ENCODE data around the gene ZBED5. TPM values are rescaled to one million over a fixed set of nuclear protein-coding genes. Genes with fewer than 3 reads are reported as not detected.
"Not testable (repeated sequence)": the region's sequence is repeated elsewhere in the genome, so short reads cannot be mapped to it uniquely, and the experiment has no call there.

The ZBED5 gene
- polyA plus RNA-seq, 3 donors = 8.1 to 45.8 (median 10.3) TPM

DNA sequence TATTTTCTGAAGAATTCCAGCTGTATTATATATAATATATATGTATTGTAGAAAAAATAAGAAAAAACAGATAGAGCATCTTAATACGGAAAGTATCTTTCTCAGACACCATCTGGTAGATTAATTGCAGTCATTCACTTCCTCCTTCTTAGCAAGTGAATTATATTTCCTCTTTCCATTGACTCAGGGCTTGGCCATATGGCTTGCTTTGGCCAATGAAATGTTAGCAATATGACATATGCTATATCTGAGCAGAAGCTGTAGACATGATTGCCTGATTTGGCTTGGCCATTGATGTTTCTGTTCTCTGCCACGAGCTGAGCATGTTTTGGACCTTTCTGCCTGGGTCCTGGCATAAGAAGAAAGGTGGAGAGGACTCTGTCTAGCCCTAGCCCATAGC, 34.4 kb upstream of the ZBED5 start:
- intact Hi-C loops (cut with micrococcal nuclease) = no loop called here
- Histone ChIP-seq H3K27ac (ENCODE audit: low read depth in 1 of 2, low read length in 2 of 2) (peak overlapping the region in 1 of 2 donors; percentile 44), H3K27me3 (ENCODE audit: control insufficient read depth in 2 of 2, insufficient read depth in 2 of 2, low read length in 2 of 2) (no peaks in the 10 kb centered on the region), H3K4me2 (replicated peaks; ENCODE audit: extremely low read depth, low read length, poor library complexity, severe bottlenecking) (no peak overlapping the region), H3K36me3 (replicated peaks in 1 of 2; ENCODE audit: control insufficient read depth in 1 of 2, insufficient read depth in 2 of 2, low read length in 2 of 2) (no peaks in the 10 kb centered on the region), H3K9ac (ENCODE audit: insufficient read depth, low read length, poor library complexity, severe bottlenecking) (no peak overlapping the region), H2AFZ (ENCODE audit: insufficient read depth, low read depth, low read length, poor library complexity, severe bottlenecking) (peak overlapping the region; percentile 37), H3K4me3 (replicated peaks in 1 of 3; ENCODE audit: low read depth in 2 of 3, low read length in 3 of 3) (no peak overlapping the region), H3K9me3 (replicated peaks in 1 of 2; ENCODE audit: control insufficient read depth in 1 of 2, insufficient read depth in 1 of 2, low read length in 2 of 2) (peaks cover 0 to 4% of the 10 kb centered on the region in 2 donors), H3K79me2 (ENCODE audit: insufficient read depth, low read length) (no peaks in the 10 kb centered on the region), H4K20me1 (ENCODE audit: insufficient read depth, low read length) (no peaks in the 10 kb centered on the region), H3K4me1 (ENCODE audit: control insufficient read depth in 1 of 2, insufficient read depth in 2 of 2, low read length in 2 of 2) (peaks cover 2 to 8% of the 10 kb centered on the region in 2 donors)
- WGBS (ENCODE audit: insufficient coverage) = 43% methylated on average over 1 of the region's 2 CpGs
- H3K36me3 Mint-ChIP-seq = peaks cover 6 to 8% of the 10 kb centered on the region in 2 donors
- peak overlapping the region; percentile 76 to 91 (median 85) for H3K27ac Mint-ChIP-seq
- H3K4me1 Mint-ChIP-seq = peaks cover 14% of the 10 kb centered on the region
- no peak overlapping the region for H3K4me3 Mint-ChIP-seq
- TF ChIP-seq, protein P1, sequence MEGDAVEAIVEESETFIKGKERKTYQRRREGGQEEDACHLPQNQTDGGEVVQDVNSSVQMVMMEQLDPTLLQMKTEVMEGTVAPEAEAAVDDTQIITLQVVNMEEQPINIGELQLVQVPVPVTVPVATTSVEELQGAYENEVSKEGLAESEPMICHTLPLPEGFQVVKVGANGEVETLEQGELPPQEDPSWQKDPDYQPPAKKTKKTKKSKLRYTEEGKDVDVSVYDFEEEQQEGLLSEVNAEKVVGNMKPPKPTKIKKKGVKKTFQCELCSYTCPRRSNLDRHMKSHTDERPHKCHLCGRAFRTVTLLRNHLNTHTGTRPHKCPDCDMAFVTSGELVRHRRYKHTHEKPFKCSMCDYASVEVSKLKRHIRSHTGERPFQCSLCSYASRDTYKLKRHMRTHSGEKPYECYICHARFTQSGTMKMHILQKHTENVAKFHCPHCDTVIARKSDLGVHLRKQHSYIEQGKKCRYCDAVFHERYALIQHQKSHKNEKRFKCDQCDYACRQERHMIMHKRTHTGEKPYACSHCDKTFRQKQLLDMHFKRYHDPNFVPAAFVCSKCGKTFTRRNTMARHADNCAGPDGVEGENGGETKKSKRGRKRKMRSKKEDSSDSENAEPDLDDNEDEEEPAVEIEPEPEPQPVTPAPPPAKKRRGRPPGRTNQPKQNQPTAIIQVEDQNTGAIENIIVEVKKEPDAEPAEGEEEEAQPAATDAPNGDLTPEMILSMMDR (IDR thresholded peaks at IDR 0.05) = no peak
- DNase-seq = peak; percentile 72 to 88 (median 84)
- H3K9me3 Mint-ChIP-seq = peaks cover 6 to 23% (median 18%) of the 10 kb centered on the region in 7 donors
- peaks cover 0 to 2% (median 2%) of the 10 kb centered on the region in 3 donors for H3K27me3 Mint-ChIP-seq (ENCODE audit: low read depth in 3 of 3)

DNA sequence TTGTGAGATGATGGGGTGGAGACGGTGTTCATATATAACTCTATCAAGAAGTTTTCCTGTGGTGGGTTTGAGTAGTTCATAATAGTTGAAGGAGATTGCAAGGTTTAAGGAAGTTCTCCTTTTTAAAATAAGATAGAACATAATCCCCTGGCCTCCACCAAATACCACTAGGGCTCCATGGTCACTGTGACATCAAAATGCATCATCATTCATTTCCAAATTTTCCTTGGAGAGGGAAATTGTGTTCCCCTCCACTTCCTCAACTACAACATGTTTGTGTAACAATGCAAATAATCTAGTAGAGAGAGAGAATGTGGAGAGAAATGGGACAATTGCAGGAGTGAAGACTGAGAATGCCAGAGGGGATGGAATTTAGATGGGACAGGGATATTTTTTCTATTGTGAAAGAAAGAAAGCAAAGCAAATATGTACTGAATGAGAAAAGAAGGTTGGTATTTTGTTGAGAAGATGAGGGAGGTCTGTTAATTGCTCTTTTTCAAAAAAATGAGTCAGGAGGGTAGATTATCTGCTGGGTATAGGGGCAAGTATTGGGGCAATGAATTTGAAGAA, 33.4 kb upstream of the ZBED5 start:
- TF ChIP-seq, protein P1 (IDR thresholded peaks at IDR 0.05) = no peak
- Histone ChIP-seq H3K79me2 (ENCODE audit: insufficient read depth, low read length) (no peaks in the 10 kb centered on the region), H2AFZ (ENCODE audit: insufficient read depth, low read depth, low read length, poor library complexity, severe bottlenecking) (no peak overlapping the region), H3K9me3 (replicated peaks in 1 of 2; ENCODE audit: control insufficient read depth in 1 of 2, insufficient read depth in 1 of 2, low read length in 2 of 2) (peaks cover 0 to 4% of the 10 kb centered on the region in 2 donors), H3K4me1 (ENCODE audit: control insufficient read depth in 1 of 2, insufficient read depth in 2 of 2, low read length in 2 of 2) (peaks cover 0 to 7% of the 10 kb centered on the region in 2 donors), H3K27me3 (ENCODE audit: control insufficient read depth in 2 of 2, insufficient read depth in 2 of 2, low read length in 2 of 2) (no peaks in the 10 kb centered on the region), H3K36me3 (replicated peaks in 1 of 2; ENCODE audit: control insufficient read depth in 1 of 2, insufficient read depth in 2 of 2, low read length in 2 of 2) (no peaks in the 10 kb centered on the region), H3K27ac (ENCODE audit: low read depth in 1 of 2, low read length in 2 of 2) (no peak overlapping the region), H3K4me2 (replicated peaks; ENCODE audit: extremely low read depth, low read length, poor library complexity, severe bottlenecking) (no peak overlapping the region), H3K4me3 (replicated peaks in 1 of 3; ENCODE audit: low read depth in 2 of 3, low read length in 3 of 3) (no peak overlapping the region), H3K9ac (ENCODE audit: insufficient read depth, low read length, poor library complexity, severe bottlenecking) (no peak overlapping the region), H4K20me1 (ENCODE audit: insufficient read depth, low read length) (no peaks in the 10 kb centered on the region)
- Mint-ChIP-seq H3K9me3 (peaks cover 6 to 23% (median 18%) of the 10 kb centered on the region in 7 donors), H3K36me3 (peaks cover 4 to 7% of the 10 kb centered on the region in 2 donors), H3K4me1 (peaks cover 13% of the 10 kb centered on the region), H3K4me3 (peak overlapping the region in 1 of 2 donors; percentile 17), H3K27me3 (ENCODE audit: low read depth in 3 of 3) (peaks cover 0 to 2% (median 0%) of the 10 kb centered on the region in 3 donors), H3K27ac (peak overlapping the region in 5 of 7 donors; percentile 79 to 97 (median 92))
- intact Hi-C loops (cut with micrococcal nuclease) = no loop called here
- DNase-seq = peak; percentile 34 to 56 (median 37)
- WGBS (ENCODE audit: insufficient coverage) = no CpG with 5 or more reads among the region's 1 CpG

DNA sequence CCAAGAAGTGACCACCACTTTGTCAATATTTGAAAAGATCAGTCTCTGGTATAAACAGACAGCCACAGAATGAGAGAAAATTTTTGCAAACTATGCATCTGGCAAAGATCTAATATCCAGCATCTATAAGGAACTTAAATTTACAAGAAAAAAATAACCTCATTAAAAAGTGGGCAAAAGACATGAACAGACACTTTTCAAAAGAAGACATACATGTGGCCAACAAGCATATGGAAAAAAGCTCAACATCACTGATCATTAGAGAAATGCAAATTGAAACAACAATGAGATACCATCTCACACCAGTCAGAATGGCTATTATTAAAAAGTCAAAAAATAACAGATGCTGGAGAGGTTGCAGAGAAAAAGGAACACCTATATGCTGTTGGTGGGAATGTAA, 32.2 kb upstream of the ZBED5 start:
- H3K4me1 ChIP-seq (ENCODE audit: control insufficient read depth in 1 of 2, insufficient read depth in 2 of 2, low read length in 2 of 2); H3K79me2 ChIP-seq (ENCODE audit: insufficient read depth, low read length); H3K9me3 ChIP-seq (replicated peaks in 1 of 2; ENCODE audit: control insufficient read depth in 1 of 2, insufficient read depth in 1 of 2, low read length in 2 of 2); H3K4me3 ChIP-seq (replicated peaks in 1 of 3; ENCODE audit: low read depth in 2 of 3, low read length in 3 of 3); H4K20me1 ChIP-seq (ENCODE audit: insufficient read depth, low read length); H3K27ac ChIP-seq (ENCODE audit: low read depth in 1 of 2, low read length in 2 of 2); H3K36me3 Mint-ChIP-seq; H3K27me3 ChIP-seq (ENCODE audit: control insufficient read depth in 2 of 2, insufficient read depth in 2 of 2, low read length in 2 of 2); H3K27me3 Mint-ChIP-seq (ENCODE audit: low read depth in 3 of 3); DNase-seq; intact Hi-C loops (cut with micrococcal nuclease); H3K4me2 ChIP-seq (replicated peaks; ENCODE audit: extremely low read depth, low read length, poor library complexity, severe bottlenecking); H3K27ac Mint-ChIP-seq; H2AFZ ChIP-seq (ENCODE audit: insufficient read depth, low read depth, low read length, poor library complexity, severe bottlenecking); H3K36me3 ChIP-seq (replicated peaks in 1 of 2; ENCODE audit: control insufficient read depth in 1 of 2, insufficient read depth in 2 of 2, low read length in 2 of 2); H3K4me3 Mint-ChIP-seq; H3K9ac ChIP-seq (ENCODE audit: insufficient read depth, low read length, poor library complexity, severe bottlenecking): not testable (repeated sequence)
- peaks cover 6 to 23% (median 18%) of the 10 kb centered on the region in 7 donors for H3K9me3 Mint-ChIP-seq
- peaks cover 13% of the 10 kb centered on the region for H3K4me1 Mint-ChIP-seq

All from CD14-positive monocyte (primary cell).